HG03175 (cell line): Measurements from ENCODE around the gene TFDP1.

ENCODE experiments used
- ATAC-seq: cut with Tn5 transposase; IDR thresholded peaks from one replicate; pipeline ENCODE4 v1.9.1; 2021; ENCODE audit warnings: mild to moderate bottlenecking, moderate library complexity; ENCODE audit not compliant: unreplicated experiment

The TFDP1 gene

DNA sequence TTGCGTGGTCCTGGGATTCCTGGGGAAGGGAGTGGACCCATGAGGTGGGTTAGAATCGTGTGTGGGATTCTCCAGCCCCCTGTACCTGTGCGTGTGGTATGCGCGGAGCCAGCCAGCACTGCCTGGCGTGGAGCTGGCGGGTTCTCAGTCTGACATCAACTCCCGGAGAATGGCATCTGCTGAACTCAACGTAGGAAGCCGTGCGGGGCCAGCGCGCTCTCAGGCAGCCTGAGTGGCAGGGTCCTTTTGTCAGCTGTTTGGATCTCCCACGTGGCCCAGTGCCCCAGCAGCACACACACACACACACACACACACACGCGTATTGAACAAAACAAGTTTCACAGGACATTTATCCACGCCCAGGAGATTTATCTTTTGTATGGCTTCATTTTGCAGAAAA is 45.3 kb downstream of the TFDP1 start:
- no peak for ATAC-seq

DNA sequence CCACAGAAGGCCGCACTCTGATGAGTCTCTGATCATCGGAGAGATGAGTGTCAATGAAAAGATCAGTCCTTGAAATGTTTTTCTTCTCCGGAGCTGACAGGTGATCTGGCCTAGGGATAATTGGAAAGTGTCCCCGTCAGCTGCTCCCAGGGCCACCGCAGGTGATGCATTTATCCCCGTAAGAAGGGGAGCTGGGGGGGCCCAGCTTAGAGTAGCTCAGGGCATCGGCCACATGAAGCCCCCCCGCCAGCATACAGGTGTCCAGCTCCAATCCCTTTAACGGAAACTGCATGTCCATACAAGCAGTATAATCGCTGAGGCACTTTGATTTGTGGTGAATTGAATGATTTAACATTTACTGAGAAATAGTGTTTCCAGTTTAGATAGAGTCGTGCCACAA is 45.7 kb downstream of the TFDP1 start:
- ATAC-seq = no peak

DNA sequence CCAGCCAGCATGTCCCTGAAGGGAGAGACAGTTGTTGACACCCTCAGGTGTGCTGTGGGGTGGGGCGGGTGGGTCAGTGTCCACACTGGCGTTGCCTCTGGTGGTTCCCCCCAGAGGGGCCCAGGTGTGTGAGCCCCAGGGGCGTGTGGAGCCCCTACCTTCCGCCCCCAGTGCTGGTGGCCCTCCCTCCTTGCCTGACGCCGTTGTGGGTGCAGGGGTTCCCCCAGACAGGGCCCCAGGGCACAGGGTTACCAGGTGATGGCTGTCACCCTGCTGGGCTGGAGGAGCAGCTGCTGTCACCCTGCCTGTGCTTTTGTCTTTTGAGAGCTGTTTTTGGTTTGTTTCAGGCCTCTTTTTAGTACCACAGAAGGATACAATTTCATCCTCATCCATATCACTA is 46.3 kb downstream of the TFDP1 start:
- no peak for ATAC-seq

DNA sequence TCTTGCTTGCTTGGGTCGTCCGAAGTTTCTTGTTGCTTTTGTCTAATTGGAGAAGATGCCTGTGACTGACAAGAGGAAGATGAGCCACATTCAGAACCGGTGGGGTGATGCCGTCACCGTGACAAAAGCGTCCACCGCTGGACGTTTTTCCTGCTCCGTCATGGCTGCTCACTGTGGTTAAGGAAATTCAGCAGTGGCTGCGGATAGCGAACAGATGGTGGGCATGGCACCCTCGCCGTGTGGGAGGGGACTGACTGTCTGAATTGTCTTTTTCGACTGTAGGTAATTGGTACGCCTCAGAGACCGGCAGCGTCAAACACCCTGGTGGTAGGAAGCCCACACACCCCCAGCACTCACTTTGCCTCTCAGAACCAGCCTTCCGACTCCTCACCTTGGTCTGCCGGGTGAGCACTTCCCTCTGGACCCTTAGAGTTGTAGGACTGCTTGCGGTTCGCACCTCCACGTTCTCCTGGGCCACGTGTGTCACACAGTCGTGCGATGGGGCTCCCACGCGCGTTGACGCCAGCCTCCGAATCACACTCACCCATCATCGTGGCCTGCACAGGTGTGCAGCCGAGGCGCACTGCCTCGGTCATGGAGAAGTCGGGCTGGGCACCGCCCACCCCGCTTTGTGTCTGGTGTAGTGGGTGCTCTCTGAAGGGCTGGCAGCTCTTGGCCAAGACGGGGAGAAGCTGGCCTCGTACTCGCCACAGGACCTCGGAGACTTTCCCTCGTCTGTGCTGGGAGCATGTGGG is 47.0 kb downstream of the TFDP1 start:
- no peak for ATAC-seq

DNA sequence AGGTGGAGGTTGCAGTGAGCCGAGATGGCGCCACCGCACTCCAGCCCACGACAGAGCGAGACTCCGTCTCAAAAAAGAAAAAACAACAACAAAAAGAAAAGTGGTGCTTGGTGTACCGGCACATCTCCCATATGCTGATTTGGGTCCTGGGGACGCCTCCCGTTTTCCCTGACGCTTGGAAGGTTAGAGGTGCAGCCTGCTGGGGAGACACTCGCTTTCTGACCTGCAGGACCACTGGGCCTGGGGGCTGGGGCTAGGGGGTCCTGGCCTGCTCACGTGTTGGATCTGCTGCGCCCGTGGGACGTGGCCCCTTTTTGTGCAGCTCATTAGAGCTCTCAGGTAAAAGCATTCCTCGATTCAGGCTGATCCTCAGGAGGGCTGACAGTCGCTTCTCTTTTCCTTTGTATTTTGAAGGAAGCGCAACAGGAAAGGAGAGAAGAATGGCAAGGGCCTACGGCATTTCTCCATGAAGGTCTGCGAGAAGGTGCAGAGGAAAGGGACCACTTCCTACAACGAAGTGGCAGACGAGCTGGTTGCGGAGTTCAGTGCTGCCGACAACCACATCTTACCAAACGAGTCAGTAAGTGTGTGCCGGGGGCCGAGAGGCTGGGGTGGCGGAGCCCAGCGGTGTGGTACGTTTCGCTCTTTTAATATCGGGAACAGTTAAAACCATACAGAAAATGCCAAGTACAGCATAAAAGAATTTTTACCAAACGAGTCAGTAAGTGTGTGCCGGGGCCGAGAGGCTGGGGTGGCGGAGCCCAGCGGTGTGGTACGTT is 48.3 kb downstream of the TFDP1 start:
- ATAC-seq = no peak

DNA sequence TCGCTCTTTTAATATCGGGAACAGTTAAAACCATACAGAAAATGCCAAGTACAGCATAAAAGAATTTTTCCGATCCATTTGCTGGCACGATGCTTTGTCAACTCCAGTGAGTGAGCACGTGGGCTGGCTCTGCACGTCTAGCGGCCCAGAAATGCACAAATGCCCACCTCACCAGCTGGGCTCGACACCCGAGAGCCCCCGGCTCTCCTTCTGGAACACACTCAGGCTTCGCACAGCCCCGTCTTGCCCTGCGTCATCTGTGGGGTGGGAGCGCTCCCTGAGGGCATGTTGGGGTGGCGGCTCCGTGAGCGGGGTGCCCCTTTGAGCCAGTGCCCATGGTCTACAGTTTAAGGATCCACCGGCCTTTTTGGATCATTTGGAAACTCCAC is 48.9 kb downstream of the TFDP1 start:
- no peak for ATAC-seq

DNA sequence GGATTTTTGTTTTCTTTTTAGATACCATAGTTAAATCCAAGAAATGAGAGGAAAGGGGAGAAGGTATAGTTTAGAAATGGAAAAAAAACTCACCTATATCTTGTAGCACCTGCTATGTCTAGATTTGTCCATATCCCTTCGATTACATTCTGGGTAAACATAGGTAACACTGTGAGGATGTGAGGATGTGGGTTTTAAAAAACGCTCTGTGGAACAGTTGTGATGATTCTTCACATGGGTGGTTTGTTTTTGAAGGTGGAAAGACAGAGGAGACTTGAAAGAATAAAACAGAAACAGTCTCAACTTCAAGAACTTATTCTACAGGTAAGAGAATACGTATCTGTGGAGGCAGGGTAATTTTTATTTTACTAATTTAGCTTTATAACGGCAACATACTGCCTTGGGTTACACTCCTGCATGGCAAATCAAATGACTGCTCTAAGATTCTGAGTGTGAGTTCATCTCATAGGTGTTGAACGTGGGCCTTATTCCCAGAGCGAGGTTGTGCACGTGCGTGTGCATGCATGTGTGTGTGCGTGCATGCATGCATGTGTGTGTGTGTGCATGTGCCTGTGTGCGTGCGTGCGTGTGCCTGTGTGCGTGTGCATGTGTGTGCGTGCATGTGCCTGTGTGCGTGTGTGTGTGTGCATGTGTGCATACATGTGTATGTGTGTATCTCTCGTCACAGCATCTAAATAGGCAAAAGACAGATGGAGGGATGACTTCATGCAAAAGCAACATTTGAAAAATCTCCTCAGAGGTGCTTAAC is 49.9 kb downstream of the TFDP1 start:
- no peak for ATAC-seq

DNA sequence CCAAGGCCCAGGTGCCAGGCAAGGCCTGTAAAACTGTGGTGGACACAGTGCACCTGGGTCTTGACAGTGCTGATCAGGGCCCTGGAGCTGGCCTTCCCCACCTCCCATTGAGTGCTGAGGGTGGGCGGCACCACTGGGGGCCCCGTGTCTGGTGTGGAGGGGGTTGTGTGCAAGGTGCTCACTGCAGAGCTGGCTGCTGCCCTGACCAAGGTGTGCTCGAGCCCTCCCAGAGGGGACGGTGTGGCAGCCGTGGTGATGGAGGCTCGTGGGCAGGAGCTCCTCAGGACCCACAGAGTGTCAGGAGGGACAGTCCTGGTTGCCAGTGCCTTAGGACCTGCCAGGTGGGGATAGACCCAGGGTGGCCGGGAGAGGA is 50.5 kb downstream of the TFDP1 start:
- ATAC-seq = no peak

DNA sequence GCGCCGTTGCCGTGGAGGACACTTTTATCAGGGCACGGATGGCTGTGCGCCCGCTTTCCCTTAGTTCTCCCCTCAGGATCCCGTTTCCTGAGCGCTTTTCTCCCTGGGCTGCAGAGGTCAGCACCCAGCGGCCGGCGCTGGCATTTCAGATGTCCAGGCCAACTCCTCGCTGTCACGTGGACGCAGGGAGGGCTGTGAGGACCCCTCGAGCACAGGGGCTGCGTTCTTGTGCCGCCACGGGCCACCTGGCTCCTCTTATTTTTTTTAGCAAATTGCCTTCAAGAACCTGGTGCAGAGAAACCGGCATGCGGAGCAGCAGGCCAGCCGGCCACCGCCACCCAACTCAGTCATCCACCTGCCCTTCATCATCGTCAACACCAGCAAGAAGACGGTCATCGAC is 51.2 kb downstream of the TFDP1 start:
- ATAC-seq = no peak

DNA sequence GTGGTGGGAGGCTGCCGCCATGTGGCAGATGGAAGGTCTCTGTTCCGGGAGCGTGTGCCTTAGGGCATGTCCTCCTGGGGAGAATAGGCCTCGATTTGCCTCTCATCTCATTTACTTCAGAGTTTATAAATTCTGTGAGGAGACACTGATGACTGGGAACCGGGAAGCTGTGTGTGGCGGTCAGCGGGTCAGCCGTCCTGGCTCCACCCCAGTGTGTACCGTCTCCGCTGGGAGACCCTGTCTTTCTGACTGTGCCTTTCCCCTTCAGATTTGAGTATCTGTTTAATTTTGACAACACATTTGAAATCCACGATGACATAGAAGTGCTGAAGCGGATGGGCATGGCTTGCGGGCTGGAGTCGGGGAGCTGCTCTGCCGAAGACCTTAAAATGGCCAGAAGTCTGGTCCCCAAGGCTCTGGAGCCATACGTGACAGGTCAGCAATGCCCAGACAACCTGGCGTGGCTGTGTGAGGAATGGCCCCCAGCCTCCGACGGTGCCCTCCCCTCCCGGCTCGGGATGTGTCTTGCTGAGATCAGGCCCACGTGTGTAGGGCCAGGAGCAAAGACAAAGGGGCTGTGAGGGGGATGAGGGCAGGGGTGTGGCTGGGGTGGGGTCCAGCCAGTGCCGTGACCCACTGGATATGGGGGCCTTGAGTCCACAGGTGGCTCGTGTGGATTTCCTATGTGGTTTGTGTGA is 51.9 kb downstream of the TFDP1 start:
- ATAC-seq = no peak

DNA sequence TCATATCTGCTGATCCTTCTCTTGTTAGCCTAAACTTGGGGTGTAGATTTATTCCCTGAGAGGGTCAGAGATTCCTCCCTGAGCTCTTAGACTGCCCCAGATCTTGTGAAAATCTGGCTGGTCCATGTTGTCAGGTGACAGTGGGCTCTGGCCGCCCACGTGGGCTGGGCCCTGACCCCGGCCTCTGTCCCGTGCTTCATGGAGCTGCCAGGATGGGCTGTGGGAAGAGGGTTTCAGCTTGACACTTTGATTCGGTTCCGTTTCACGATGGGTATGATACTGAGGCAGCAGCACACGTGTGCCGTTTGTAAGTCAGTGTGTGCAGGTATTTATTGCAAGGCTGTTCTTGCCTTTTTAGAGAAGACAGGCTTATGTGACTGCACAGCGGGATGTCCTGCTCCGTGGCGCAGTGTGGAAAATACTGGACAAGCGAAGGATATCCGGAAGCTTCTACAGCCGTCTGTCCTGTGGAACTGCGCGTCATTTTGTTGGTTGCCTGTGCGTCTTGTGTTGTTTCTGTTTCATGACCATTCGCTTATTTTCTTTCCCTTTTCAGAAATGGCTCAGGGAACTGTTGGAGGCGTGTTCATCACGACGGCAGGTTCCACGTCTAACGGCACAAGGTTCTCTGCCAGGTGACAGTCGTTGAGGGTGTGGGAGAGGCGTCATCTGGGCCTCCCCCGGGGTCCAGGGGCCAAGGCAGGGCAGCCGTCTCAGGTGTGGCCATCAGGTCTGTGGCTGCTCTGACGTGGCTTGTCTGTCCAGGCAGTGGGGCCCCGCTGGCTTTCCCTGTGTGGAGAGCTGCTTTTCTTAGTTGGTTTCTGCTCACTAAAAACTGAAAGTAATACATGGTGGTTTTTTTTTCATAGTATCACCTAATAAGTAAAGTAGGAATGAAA is 53.0 kb downstream of the TFDP1 start:
- no peak for ATAC-seq

DNA sequence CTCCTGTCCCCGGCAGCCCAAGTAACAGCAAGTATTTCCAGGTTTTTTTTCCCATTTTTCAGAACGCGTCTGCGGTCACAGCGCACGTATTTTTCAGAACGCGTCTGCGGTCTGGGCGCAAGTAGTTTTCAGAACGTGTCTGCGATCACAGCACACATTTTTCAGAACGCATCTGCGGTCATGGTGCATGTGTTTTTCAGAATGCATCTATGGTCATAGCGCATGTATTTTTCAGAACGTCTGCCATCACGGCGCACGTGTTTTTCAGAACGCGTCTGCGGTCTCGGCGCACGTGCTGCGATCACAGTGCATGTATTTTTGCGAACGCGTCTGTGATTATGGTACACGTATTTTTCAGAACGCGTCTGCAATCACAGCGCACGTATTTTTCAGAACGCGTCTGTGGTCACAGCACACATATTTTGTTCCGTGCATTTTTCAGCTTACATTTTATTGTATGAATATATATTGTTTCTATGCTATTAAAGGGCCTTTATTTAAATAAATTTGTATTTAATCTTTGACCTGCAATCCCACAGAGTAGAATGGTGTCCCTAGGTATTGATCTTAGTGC is 53.7 kb downstream of the TFDP1 start:
- no peak for ATAC-seq

DNA sequence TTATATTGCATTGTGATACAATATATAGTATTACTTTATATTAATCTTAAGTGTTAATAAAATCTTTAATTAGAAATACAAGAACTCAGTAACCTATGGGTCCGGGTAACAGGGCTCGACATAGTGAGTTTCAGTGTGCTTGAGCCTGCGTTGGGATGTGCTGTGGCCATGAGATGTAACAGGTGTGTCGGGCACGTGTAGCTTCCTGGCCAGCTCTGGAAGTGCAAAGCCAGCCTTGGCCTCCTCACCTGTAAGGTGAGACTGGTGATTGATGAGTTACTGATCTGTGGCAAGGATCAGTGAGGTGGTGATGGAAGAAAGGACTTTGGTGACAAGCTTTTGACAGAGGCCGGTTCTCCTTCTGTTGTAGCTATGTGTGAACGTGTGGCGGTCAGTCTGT is 54.3 kb downstream of the TFDP1 start:
- ATAC-seq = no peak

DNA sequence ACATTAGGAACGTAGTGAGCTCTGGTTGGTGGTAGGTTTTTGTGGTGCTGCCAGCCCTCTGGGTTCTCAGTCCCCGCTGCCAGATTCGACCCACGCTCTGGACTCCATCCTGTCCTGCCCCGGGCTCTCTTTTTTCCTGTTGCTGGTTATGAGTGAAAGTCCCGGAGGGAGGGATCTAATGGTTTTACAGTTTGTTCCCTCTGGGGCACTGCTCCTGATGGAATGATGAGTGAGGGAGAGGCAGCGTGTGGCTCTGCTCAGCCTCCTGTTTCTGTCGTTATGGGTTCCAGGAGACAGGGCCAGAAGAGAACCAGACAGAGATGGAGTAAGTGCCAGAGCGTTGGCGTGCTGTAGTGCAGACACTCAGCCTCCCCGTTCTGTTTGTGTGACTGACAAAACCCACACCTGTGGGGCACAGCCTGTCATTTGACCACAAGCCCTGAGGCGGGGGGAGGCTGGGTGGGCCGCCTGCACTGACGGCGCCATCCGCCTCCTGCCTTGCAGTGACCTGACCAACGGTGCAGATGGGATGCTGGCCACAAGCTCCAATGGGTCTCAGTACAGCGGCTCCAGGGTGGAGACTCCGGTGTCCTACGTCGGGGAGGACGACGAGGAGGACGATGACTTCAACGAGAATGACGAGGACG is 55.2 kb downstream of the TFDP1 start:
- ATAC-seq = no peak

DNA sequence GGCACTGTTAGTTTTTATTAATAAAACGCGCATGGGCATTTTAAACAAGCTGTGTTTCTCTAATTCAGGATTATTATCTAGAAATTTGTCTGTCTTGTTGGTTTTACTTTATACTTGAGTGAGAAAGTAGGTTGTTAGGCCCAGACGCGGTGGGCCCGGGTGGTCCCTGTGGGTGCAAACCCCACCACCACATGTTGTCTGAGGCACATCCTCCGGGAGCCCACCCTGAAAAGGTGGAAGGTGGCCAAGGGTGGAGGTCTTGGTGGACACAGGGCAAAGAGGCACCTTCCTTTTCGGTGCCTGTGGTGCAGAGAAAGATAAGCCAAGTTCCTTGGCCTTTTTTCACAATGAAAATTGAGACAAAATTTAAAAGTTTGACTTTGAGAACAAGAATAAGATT is 56.9 kb downstream of the TFDP1 start:
- ATAC-seq = no peak

DNA sequence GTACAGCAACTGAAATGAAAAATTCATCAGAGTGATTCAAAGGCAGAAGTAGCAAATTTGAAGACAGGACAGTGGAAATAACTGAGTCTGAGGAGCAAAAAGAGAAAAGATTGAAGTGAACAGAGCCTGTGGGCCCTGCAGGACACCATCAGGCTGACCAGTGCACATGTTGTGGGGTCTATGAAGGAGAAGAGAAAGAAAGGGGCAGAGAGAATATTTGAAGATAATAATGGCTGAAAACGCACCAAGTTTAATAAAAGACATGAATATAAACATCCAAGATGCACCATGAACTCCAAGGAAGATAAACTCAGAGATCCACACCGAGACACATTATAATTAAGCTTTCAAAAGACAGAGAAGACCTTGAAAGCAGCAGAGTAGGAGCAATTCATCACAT is 58.0 kb downstream of the TFDP1 start:
- no peak for ATAC-seq

DNA sequence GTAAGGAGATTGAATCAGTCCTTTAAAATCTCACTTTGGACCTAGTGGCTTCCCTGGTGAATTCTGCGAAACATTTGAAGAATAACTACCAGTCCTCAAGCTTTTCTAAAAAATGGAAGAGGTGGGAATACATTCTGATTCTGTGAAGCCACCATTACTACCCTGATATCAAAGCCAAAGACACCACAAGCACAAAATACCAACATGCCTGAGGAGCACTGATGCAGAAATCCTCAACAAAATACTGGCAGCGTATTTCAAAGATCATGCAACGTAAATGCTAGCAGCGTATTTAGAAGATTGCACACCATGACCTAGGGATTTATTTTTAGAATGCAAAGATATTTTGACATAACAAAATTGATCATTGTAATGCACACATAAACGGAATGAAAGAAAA is 59.0 kb downstream of the TFDP1 start:
- ATAC-seq = no peak

DNA sequence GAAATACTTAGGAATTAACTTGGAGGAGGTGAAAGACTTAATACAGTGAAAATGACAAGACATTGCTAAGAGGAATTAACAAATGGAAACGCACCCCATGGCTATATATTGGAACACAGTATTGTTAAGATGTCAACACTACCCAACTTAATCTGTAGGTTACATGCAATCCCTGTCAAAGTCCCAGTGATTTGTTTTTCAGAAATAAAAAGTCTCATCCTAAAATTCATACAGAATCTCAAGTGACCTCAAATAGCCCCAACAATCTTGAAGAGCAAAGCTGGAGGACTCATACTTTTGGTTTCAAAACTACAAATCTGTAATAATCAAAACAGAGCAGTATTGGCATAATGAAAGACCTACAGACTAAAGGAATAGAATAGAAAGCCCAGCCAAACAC is 60.2 kb downstream of the TFDP1 start:
- ATAC-seq = no peak

DNA sequence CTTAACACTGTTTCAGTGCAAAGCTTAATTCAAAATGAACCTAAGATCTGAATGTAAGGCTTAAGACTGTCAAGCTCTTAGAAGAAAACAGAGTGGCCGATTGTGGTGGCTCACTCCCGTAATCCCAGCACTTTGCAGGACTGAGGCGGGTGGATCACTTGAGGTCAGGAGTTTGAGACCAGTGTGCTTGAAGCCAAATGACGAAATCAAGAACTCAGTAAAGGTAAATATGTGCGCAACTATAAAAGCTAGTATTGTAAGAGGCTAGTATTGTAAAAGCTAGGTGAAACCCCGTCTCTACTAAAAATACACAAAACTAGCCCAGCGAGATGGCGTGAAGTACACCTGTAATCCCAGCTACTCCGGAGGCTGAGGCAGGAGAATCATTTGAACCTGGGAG is 60.8 kb downstream of the TFDP1 start:
- no peak for ATAC-seq
